GM12873 (cell line): ENCODE measurements around the gene MAP3K14.
A peak's percentile ranks its signal among the peaks of the same experiment; 100 is the strongest.

Source experiments
- CTCF ChIP-seq: IDR thresholded peaks from 2 replicates; pipeline ENCODE4 v1.5.1; 2012; ENCODE audit warnings: low read depth, mild to moderate bottlenecking, moderate library complexity, low read length, control low read depth; ENCODE audit not compliant: insufficient read depth; ENCODE audit errors: missing control alignments

The MAP3K14 gene

GRCh38 chr17:45255358-45255757 lies 61.5 kb downstream of the MAP3K14 start:
- TF ChIP-seq CTCF: no peak

GRCh38 chr17:45253879-45254278 lies 62.9 kb downstream of the MAP3K14 start:
- TF ChIP-seq CTCF: no peak

- TF ChIP-seq CTCF: no peak
Measured at GRCh38 chr17:45251931-45252330, 64.9 kb downstream of the MAP3K14 start.

GRCh38 chr17:45248132-45248957 lies 68.5 kb downstream of the MAP3K14 start:
- no peak for TF ChIP-seq CTCF

- no peak for TF ChIP-seq CTCF
Measured at GRCh38 chr17:45247429-45248131, 69.2 kb downstream of the MAP3K14 start.

- TF ChIP-seq CTCF: peak; percentile 61
Measured at GRCh38 chr17:45246861-45247428, 69.9 kb downstream of the MAP3K14 start.

- TF ChIP-seq CTCF: no peak
Measured at GRCh38 chr17:45246338-45246737, 70.5 kb downstream of the MAP3K14 start.
